ENCODE data around the gene CRYGS. TPM values are rescaled to one million over a fixed set of nuclear protein-coding genes. Genes with fewer than 3 reads are reported as not detected.

The CRYGS gene
- total and polyA plus RNA-seq, 2 donors (not counting 1 experiment from before 2014, with no cell fraction given): 3.6 to 10.9 TPM

DNA sequence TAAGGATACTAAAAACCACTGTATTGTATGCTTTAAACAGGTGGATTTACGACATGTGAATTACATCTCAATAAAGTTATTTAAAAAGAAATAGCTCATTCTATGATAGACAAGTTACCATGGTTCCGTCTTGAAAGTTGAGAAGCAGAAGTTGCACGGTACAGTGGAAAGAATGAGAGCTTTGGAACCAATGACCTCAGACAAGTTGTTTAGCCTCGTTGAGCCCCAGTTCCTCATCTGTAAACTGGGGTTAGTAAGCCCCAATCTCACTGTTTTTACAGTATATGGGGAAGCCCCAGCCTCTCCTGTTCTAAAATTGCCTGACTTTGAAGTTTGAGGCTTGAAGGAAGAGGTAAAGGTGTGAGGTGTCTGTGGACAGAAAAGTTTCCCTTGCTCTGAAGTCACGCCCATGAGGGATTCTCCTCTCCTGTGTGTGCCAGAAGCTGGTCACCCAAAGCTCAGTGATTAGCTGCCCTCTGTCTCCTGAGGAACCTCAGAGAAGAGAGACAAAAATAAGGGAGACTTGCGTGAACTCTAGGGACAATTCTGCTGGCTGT lies 10.0 kb downstream of the CRYGS start:
- peak overlapping the region; percentile 82 to 87 for H3K27ac ChIP-seq (ENCODE audit: low read length in 2 of 2)
- peak overlapping the region; percentile 88 for H3K4me3 Mint-ChIP-seq

More for the DNA sequence above, 10.0 kb downstream of the CRYGS start:
- peak; percentile 92 for DNase-seq
- intact Hi-C loops (cut with micrococcal nuclease): loop anchor here (1.0 to 5.0 kb wide), 7 partner anchors 15 to 596 kb away; partner anchors contain the start of genes DGKG, DNAJB11, ETV5 and TRA2B
- Mint-ChIP-seq H3K27me3 (no peaks in the 10 kb centered on the region), H3K27ac (peak overlapping the region; percentile 94), H3K9me3 (ENCODE audit: insufficient read depth) (no peaks in the 10 kb centered on the region), H3K4me1 (peaks cover 69% of the 10 kb centered on the region)
- peak overlapping the region in 1 of 5 experiments; percentile 18 for H3K4me3 ChIP-seq (ENCODE audit: control extremely low read depth in 1 of 5, extremely low read depth in 1 of 5, insufficient read depth in 1 of 5, low read depth in 2 of 5, low read length in 4 of 5)
- 13% methylated on average over 4 of the region's 6 CpGs for WGBS (ENCODE audit: insufficient coverage)
- ChIA-PET CTCF (interaction anchor here (0.7 to 13.9 kb wide), 17 partner anchors 8 to 556 kb away, joined by 3 to 559 read pairs (median 3); partner anchors contain the start of gene DNAJB11), POLR2A (interaction anchor here (1.0 to 2.0 kb wide), 6 partner anchors 8 to 596 kb away, joined by 3 to 8 read pairs (median 4); partner anchors contain the start of genes EIF4A2, TBCCD1 and TRA2B)
- H3K9ac ChIP-seq (ENCODE audit: low read length): peak overlapping the region; percentile 35
- peaks cover 0 to 11% (median 5%) of the 10 kb centered on the region in 4 experiments for H3K27me3 ChIP-seq (replicated peaks in 1 of 4; ENCODE audit: control extremely low read depth in 1 of 4, control insufficient read depth in 3 of 4, insufficient read depth in 4 of 4, low read length in 3 of 4)
- H4K20me1 ChIP-seq (ENCODE audit: control insufficient read depth, insufficient read depth, low read length, poor library complexity, severe bottlenecking): no peaks in the 10 kb centered on the region
- ATAC-seq (ENCODE audit: low read depth): peak; percentile 80
- H3K79me2 ChIP-seq (ENCODE audit: control insufficient read depth, insufficient read depth, low read length): no peaks in the 10 kb centered on the region
- peaks cover 0 to 6% of the 10 kb centered on the region in 2 experiments for H3K36me3 ChIP-seq (replicated peaks in 1 of 2; ENCODE audit: control extremely low read depth in 1 of 2, control insufficient read depth in 1 of 2, extremely low read depth in 1 of 2, insufficient read depth in 2 of 2, low read length in 1 of 2)
- TF ChIP-seq, protein P1, sequence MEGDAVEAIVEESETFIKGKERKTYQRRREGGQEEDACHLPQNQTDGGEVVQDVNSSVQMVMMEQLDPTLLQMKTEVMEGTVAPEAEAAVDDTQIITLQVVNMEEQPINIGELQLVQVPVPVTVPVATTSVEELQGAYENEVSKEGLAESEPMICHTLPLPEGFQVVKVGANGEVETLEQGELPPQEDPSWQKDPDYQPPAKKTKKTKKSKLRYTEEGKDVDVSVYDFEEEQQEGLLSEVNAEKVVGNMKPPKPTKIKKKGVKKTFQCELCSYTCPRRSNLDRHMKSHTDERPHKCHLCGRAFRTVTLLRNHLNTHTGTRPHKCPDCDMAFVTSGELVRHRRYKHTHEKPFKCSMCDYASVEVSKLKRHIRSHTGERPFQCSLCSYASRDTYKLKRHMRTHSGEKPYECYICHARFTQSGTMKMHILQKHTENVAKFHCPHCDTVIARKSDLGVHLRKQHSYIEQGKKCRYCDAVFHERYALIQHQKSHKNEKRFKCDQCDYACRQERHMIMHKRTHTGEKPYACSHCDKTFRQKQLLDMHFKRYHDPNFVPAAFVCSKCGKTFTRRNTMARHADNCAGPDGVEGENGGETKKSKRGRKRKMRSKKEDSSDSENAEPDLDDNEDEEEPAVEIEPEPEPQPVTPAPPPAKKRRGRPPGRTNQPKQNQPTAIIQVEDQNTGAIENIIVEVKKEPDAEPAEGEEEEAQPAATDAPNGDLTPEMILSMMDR (IDR thresholded peaks at IDR 0.05): no peak
- TF ChIP-seq EZH2 (IDR thresholded peaks at IDR 0.05; ENCODE audit: borderline replicate concordance, insufficient read depth, low read depth, low read length, poor library complexity, severe bottlenecking): no peak
- H3K4me1 ChIP-seq (ENCODE audit: control insufficient read depth in 2 of 2, insufficient read depth in 2 of 2, low read length in 2 of 2): peaks cover 57 to 66% of the 10 kb centered on the region in 2 donors
- H3K9me3 ChIP-seq (ENCODE audit: control extremely low read depth in 1 of 3, control insufficient read depth in 2 of 3, insufficient read depth in 1 of 3, low read length in 2 of 3): no peaks in the 10 kb centered on the region
- no peak overlapping the region for H2AFZ ChIP-seq (ENCODE audit: insufficient read depth, low read depth, low read length, poor library complexity, severe bottlenecking)
- peak overlapping the region; percentile 72 for H3K4me2 ChIP-seq (replicated peaks; ENCODE audit: low read depth, low read length, poor library complexity, severe bottlenecking)
